HG02970 (cell line): Measurements from ENCODE around the gene VAT1.
"Not testable (repeated sequence)": the region's sequence is repeated elsewhere in the genome, so short reads cannot be mapped to it uniquely, and the experiment has no call there.

Source experiments
- ATAC-seq: cut with Tn5 transposase; IDR thresholded peaks from one replicate; pipeline ENCODE4 v1.9.1; 2021; ENCODE audit warnings: mild to moderate bottlenecking, moderate library complexity, moderate number of reproducible peaks; ENCODE audit not compliant: unreplicated experiment, low FRiP score

Gene VAT1

DNA sequence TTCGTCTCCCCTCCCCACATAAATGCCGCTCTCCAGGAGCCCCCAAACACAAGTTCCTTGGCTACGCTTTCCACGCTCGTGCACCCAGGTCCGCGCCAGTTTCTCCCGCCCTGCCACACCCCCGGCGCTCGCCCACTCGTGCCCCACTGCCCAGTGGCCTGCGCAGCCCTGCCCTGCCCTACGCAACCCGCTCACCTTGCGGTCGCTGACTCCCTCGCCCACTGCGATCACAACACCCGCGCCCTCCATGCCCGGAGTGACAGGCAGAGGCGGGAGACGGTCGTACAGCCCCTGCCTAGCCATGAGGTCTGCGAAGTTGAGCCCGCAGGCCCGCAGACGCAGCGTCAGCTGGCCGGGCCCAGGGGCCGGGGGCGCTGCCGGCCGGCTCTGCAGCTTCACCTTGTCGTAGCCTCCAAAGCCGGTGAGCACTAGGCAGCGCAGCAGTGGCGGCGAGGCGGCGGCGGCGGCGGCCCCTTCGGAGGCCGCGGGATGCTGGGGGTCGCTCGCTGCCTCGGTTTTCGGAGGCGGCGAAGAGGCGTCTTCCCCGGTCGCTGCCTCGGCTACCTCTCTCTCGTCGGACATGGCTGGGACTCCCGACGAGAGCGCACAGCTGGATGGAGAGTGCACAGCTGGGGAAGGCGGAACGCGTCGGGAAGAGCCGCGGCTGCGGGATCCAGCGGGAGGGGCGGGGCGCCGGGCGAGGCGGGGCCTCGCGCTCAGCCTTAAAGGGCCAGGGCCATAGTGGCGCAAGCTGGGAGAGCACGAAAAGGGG lies at the start of gene VAT1:
Gene VAT1, minus strand, starts transcription at position 645 of the 772 bp plus-strand sequence. Its CDS starts 63 bp downstream, at position 582.
- peak; percentile 42 for ATAC-seq

- no peak for ATAC-seq
These were observed 48.7 kb upstream of the VAT1 start for GRCh38 chr17:43070872-43071271.

- ATAC-seq = no peak
These were observed 48.1 kb upstream of the VAT1 start for GRCh38 chr17:43070257-43070656.

- ATAC-seq = no peak
These were observed 47.2 kb upstream of the VAT1 start for GRCh38 chr17:43069368-43069898.

- no peak for ATAC-seq
These were observed 46.6 kb upstream of the VAT1 start for GRCh38 chr17:43068570-43069367.

DNA sequence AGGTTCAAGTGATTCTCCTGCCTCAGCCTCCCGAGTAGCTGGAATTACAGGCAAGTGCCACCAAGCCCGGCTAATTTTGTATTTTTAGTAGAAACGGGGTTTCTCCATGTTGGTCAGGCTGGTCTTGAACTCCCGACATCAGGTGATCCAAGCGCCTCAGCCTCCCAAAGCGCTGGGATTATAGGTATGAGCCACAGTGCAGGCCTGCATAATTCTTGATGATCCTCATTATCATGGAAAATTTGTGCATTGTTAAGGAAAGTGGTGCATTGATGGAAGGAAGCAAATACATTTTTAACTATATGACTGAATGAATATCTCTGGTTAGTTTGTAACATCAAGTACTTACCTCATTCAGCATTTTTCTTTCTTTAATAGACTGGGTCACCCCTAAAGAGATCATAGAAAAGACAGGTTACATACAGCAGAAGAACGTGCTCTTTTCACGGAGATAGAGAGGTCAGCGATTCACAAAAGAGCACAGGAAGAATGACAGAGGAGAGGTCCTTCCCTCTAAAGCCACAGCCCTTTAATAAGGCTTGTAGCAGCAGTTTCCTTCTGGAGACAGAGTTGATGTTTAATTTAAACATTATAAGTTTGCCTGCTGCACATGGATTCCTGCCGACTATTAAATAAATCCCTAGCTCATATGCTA lies 40.9 kb upstream of the VAT1 start:
- ATAC-seq = no peak

- no peak for ATAC-seq
These were observed 33.9 kb upstream of the VAT1 start for GRCh38 chr17:43056051-43056450.

- not testable (repeated sequence) for ATAC-seq
These were observed 30.8 kb upstream of the VAT1 start for GRCh38 chr17:43053008-43053407.

- ATAC-seq = no peak
These were observed 29.8 kb upstream of the VAT1 start for GRCh38 chr17:43051969-43052368.

GRCh38 chr17:43044024-43044423 lies 21.8 kb upstream of the VAT1 start:
- no peak for ATAC-seq

- no peak for ATAC-seq
These were observed 21.1 kb upstream of the VAT1 start for GRCh38 chr17:43043307-43043706.

- no peak for ATAC-seq
These were observed 19.9 kb upstream of the VAT1 start for GRCh38 chr17:43042025-43042628.

DNA sequence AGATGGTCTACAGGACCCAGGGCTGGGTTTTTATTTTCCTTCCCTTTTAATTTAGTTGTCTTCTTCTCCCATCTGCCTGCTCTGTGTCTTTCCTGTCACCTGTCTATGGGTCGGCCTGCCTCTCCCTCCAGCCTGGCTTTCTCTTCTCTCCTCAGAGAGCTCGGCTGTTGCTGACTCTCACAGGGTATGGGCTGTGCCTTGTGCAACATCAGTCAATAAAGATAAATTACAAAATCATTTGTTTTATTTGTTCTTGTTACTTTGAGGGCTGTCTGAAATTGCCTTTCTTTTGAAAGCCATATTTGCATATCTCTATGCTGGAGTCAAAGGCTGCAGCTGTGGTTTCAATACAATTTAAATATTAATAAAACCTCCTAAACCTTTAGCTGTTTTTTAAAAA lies 18.5 kb upstream of the VAT1 start:
- ATAC-seq = no peak

- no peak for ATAC-seq
These were observed 17.5 kb upstream of the VAT1 start for GRCh38 chr17:43039646-43040045.

DNA sequence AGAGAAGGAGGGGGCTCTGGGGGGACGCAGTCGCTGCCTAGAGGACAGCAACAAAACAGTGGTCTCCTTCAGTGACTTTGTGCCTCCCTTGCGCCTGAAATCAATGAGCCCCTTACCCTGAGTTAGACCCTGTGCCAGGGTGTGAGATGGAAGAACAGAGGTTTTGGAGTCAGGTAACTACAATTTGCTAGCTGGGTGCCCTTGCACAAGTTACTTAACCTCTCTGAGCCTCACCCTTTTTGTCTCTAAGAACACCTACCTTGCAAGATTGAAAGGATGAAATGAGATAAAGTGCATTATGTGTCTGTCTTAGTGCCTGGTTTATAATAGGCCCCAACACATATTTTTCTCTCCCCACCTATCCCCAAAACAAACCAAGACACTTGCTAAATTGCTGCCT lies 12.7 kb upstream of the VAT1 start:
- no peak for ATAC-seq

DNA sequence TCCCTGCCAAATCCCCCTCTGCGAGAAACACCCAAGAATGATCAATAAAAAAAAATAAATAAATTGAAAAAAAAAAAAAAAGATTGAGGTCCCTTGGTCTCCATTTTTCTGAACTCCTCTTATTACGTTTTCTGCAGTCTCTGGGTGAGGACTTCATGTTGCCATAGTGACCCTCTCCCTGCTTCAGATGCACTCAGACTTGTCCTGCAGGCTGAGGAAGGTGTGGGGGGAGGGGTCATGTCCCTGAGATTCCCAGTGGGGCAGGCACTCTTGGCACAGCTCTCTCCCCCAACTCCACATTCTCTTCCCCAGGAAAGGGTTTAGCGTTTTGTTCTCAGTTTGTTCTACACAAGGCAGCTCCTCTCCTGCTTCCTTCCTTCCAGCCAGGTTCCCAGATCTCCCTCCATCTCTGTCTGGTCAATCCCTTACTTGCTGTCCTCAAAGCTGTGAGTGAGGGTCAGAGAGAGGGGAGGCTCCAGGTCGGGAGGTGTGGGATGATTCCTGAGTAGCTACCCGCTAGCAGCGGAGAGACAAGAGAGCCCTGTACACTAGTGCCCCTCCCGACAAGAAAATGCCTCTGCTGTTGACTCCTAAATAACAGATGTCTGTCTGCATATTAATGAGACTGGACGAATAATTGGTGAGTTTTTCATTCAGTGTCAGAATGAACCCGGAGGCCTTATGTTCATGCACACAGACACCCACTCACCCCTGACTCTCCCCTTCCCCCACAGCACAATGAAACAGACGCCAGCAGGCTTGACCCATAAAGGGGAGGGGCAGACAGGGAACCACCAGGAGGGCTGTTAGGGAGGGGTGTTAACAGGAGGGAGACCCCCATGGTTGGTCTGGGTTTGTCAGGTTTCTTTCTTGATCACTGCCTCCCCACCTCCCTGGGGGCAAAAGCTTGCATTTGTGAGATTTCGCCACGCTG lies 12.0 kb upstream of the VAT1 start:
- no peak for ATAC-seq

DNA sequence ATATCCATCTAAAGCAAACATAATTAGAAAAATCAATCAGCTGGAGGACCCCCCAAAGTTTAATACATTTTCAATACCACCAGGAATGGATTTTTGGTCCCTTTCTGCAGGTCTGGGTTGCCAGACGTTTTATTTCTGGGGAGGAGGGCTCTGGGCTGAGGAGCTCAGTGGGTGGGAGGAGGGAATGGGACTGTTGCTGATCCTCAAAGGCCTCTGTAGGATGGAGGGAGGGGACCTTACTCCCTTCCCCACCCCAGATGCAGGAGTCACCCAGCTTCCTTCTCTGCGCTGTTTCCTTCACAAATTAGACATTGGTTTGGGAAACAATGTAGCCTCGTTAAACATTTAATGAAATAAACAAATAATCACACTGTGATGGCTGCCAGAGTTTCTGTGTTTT lies 9.5 kb upstream of the VAT1 start:
- ATAC-seq = no peak

DNA sequence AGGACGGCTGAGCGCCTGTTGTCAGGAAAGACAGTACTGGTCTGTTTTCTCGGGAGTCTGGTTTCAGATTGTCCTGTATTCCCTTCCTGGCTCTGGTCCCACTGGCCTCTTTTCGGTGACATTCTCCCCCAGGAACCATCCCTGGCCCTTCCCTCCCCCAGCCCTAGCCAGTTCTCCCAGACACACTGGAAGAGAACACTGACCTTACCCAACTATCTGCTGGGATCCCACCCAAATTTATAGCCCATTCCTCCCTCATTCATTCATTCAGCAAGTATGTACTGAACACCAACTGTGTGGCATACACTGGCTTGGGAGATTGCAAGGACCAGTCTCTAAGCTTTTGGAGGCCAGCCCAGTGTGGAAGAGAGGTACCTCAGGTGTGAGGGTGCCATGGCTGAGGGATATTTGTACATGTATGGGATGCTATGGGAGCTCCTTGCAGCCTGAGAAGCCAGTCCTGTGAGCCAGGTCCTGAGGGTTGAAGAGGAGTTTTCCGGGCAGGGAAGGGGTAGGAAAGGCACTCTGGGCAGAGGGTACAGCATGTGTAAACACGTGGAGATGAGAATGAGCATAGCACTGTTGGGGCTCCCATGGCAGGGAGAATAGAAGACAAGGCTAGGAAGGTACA lies 8.1 kb upstream of the VAT1 start:
- no peak for ATAC-seq

- no peak for ATAC-seq
These were observed 6.2 kb upstream of the VAT1 start for GRCh38 chr17:43028221-43028861.
